ENCODE data around the gene SERTAD2. TPM values are rescaled to one million over a fixed set of nuclear protein-coding genes. Genes with fewer than 3 reads are reported as not detected.

Gene SERTAD2
- total RNA-seq, 2 experiments from 2014 or later: 31.2 to 33.9 TPM

DNA sequence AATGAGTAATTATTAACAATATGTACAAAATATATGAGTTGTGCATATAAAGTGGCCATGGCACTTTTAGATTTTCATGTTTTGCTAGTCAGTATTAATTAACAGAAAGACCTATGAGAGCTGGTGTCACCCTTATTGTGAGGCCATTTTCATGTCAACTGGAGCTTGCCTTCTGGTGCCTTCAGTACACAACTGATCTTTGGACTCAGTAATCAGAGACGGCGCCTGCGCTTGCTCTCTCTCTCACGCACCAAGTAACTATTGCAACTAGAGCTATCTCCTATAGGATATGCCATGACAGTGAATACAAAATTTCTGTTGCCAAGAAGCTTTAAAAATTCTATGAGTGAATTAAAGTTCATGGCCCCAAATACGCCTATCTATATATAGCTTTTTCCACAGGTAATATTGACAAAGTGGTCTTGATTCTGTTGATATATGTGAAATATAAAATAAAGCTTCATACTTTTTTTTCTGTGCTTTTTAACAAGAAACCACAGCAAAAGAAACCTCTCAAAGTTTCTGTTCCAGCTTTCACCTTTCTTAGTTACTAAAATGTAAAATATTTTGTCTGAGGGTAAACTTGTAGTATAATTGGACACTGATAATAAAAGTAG lies 2.9 kb downstream of the SERTAD2 start:
- H3K36me3 Mint-ChIP-seq (ENCODE audit: low read depth): peaks cover 4% of the 10 kb centered on the region
- ChIA-PET CTCF (interaction anchor here (0.9 to 5.4 kb wide), 12 partner anchors 13 to 222 kb away, joined by 3 to 28 read pairs (median 5); no protein-coding TSS in a partner anchor), POLR2A (interaction anchor here (1.8 to 6.0 kb wide), 6 partner anchors 8 to 100 kb away, joined by 4 to 56 read pairs (median 27); no protein-coding TSS in a partner anchor)
- H3K27me3 Mint-ChIP-seq: no peaks in the 10 kb centered on the region
- intact Hi-C loops (cut with micrococcal nuclease): loop anchor here (5.0 to 10.0 kb wide), 3 partner anchors 46 to 516 kb away; no protein-coding TSS in a partner anchor
- DNase-seq (no peak), ATAC-seq (no peak)
- peaks cover 76% of the 10 kb centered on the region for H3K4me1 Mint-ChIP-seq (ENCODE audit: low read depth)
- H3K9me3 Mint-ChIP-seq: no peaks in the 10 kb centered on the region
- H3K4me3 Mint-ChIP-seq: peak overlapping the region; percentile 91
- TF ChIP-seq, protein P1, sequence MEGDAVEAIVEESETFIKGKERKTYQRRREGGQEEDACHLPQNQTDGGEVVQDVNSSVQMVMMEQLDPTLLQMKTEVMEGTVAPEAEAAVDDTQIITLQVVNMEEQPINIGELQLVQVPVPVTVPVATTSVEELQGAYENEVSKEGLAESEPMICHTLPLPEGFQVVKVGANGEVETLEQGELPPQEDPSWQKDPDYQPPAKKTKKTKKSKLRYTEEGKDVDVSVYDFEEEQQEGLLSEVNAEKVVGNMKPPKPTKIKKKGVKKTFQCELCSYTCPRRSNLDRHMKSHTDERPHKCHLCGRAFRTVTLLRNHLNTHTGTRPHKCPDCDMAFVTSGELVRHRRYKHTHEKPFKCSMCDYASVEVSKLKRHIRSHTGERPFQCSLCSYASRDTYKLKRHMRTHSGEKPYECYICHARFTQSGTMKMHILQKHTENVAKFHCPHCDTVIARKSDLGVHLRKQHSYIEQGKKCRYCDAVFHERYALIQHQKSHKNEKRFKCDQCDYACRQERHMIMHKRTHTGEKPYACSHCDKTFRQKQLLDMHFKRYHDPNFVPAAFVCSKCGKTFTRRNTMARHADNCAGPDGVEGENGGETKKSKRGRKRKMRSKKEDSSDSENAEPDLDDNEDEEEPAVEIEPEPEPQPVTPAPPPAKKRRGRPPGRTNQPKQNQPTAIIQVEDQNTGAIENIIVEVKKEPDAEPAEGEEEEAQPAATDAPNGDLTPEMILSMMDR (IDR thresholded peaks at IDR 0.05): no peak
- no peak overlapping the region for H3K27ac Mint-ChIP-seq

DNA sequence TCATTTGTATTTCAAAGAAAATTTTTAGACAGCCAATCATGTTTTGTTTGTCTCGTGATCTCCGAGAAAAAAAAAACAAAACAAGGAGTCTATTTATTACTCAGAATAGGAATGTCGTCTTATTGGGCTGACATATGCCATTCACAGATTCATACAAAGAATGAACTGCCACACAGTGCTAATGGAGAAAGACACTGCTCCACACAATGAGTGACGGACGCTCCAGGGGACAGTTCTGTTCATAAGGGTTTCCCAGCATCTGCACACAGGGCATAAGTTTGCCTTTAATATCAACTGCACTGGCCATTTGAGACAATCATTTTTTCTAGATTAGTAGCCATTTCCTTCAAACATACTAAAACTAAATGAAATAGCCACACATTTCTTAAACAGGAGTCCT lies 3.4 kb downstream of the SERTAD2 start:
- no peak for ATAC-seq
- Mint-ChIP-seq H3K4me1 (ENCODE audit: low read depth) (peaks cover 71% of the 10 kb centered on the region), H3K9me3 (no peaks in the 10 kb centered on the region), H3K27ac (no peak overlapping the region), H3K36me3 (ENCODE audit: low read depth) (peaks cover 4% of the 10 kb centered on the region), H3K27me3 (no peaks in the 10 kb centered on the region), H3K4me3 (peak overlapping the region; percentile 51)
- POLR2A ChIA-PET: interaction anchor here (1.8 to 2.0 kb wide), 2 partner anchors 99 to 101 kb away, joined by 4 to 12 read pairs; no protein-coding TSS in a partner anchor
- intact Hi-C loops (cut with micrococcal nuclease): loop anchor here (5.0 to 10.0 kb wide), 3 partner anchors 47 to 515 kb away; no protein-coding TSS in a partner anchor
- TF ChIP-seq, protein P1 (IDR thresholded peaks at IDR 0.05): no peak
- DNase-seq: no peak
- CTCF ChIA-PET: interaction anchor here (1.0 to 5.1 kb wide), 16 partner anchors 11 to 223 kb away, joined by 3 to 24 read pairs (median 5); partner anchors contain the start of gene AFTPH

DNA sequence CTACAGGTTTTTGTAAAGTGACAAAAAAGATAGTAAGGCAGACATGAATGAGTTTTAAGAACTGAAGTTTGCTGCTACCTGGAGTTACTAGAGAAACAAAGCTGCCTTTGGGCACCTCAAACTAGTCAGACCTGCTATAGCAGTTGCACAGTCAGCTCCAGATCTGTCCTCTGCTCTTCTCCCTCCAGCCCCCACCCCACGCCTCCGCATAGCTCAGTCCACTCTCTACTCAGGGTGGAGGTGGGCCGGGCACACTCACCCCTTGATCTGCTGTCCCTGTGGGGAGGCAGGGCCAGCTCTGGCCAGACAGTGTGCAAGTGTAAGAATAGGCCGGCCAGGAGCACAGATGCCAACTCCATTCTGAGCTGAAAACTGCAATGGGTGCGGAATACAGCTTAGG lies 4.1 kb downstream of the SERTAD2 start:
- H3K27ac Mint-ChIP-seq: peak overlapping the region; percentile 73
- POLR2A ChIA-PET: interaction anchor here (0.6 to 2.0 kb wide), 8 partner anchors 11 to 171 kb away, joined by 3 to 12 read pairs (median 4); no protein-coding TSS in a partner anchor
- H3K27me3 Mint-ChIP-seq: no peaks in the 10 kb centered on the region
- TF ChIP-seq, protein P1 (IDR thresholded peaks at IDR 0.05): no peak
- DNase-seq: no peak
- no peaks in the 10 kb centered on the region for H3K9me3 Mint-ChIP-seq
- H3K4me1 Mint-ChIP-seq (ENCODE audit: low read depth): peaks cover 70% of the 10 kb centered on the region
- intact Hi-C loops (cut with micrococcal nuclease): loop anchor here (5.0 to 10.0 kb wide), 6 partner anchors 48 to 515 kb away; partner anchors contain the start of gene AFTPH
- no peak for ATAC-seq
- peaks cover 4% of the 10 kb centered on the region for H3K36me3 Mint-ChIP-seq (ENCODE audit: low read depth)
- peak overlapping the region; percentile 46 for H3K4me3 Mint-ChIP-seq
- CTCF ChIA-PET: interaction anchor here (0.7 to 5.1 kb wide), 18 partner anchors 10 to 223 kb away, joined by 3 to 24 read pairs (median 4); partner anchors contain the start of gene AFTPH

DNA sequence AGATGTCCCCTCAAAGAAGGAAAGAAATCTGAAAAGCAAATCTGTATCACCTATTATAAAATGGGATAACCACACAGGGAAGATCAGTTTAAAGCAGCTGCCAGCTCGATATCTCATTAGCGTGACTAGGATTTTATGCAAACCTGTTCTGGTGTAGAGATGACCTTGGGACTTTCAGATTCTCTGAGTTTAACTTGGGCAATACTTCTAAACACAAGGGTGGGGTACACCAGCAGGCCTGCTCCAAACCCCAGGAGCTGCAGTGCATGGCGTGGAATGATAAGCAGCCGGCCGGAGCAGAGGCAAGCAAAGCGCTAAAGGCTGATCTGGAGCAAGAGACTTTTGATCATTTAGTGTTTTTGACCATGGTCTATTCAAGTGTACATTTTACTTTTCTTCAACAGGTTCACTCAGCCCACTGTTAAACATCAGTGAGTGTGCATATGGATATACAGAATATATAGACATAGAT lies 4.7 kb downstream of the SERTAD2 start:
- Mint-ChIP-seq H3K4me1 (ENCODE audit: low read depth) (peaks cover 73% of the 10 kb centered on the region), H3K27ac (no peak overlapping the region), H3K9me3 (no peaks in the 10 kb centered on the region), H3K27me3 (no peaks in the 10 kb centered on the region), H3K36me3 (ENCODE audit: low read depth) (peaks cover 4% of the 10 kb centered on the region), H3K4me3 (no peak overlapping the region)
- ChIA-PET POLR2A (interaction anchor here (0.6 to 1.1 kb wide), 7 partner anchors 10 to 171 kb away, joined by 3 to 4 read pairs (median 3); no protein-coding TSS in a partner anchor), CTCF (interaction anchor here (0.7 to 5.1 kb wide), 20 partner anchors 10 to 224 kb away, joined by 3 to 24 read pairs (median 4); partner anchors contain the start of gene AFTPH)
- no peak for DNase-seq
- no peak for ATAC-seq
- TF ChIP-seq, protein P1 (IDR thresholded peaks at IDR 0.05): no peak
- intact Hi-C loops (cut with micrococcal nuclease): loop anchor here (5.0 to 10.0 kb wide), 3 partner anchors 124 to 213 kb away; partner anchors contain the start of gene AFTPH
